H1 (cell line): Measurements from ENCODE around the gene PTPRJ. TPM values are rescaled to one million over a fixed set of nuclear protein-coding genes. Genes with fewer than 3 reads are reported as not detected.

Experiments
- EGR1 ChIP-seq: IDR thresholded peaks from 2 replicates; pipeline ENCODE4 v1.6.1; 2011; ENCODE audit warnings: low read depth, low read length, borderline replicate concordance
- RFX5 ChIP-seq: IDR thresholded peaks from 2 replicates; pipeline ENCODE4 v1.6.1; 2011; ENCODE audit warnings: low read depth, low read length, improper control_type of control experiment, borderline replicate concordance
- RNF2 ChIP-seq: fragments of 200-900, 300-1000 bp; sonication (generic); IDR thresholded peaks from 2 replicates; pipeline ENCODE4 v1.7.1; 2016; ENCODE audit warnings: borderline replicate concordance, low read depth, mild to moderate bottlenecking, antibody characterized with exemption, low read length; ENCODE audit not compliant: poor library complexity, severe bottlenecking; ENCODE audit errors: missing control alignments
- RXRA ChIP-seq: IDR thresholded peaks from 2 replicates; pipeline ENCODE4 v1.6.1; 2011; ENCODE audit warnings: low read depth, mild to moderate bottlenecking, low read length, moderate library complexity; ENCODE audit not compliant: insufficient read depth
- SAP30 ChIP-seq: fragments of 300-600 bp; sonication (generic); IDR thresholded peaks from 2 replicates; pipeline ENCODE4 v1.7.1; 2012; ENCODE audit warnings: low read length, moderate library complexity, mild to moderate bottlenecking, inconsistent platforms; ENCODE audit not compliant: insufficient read depth, insufficient replicate concordance
- SIX5 ChIP-seq: IDR thresholded peaks from 2 replicates; pipeline ENCODE4 v1.6.1; 2011; ENCODE audit warnings: mild to moderate bottlenecking, low read depth, low read length
- SP2 ChIP-seq: IDR thresholded peaks from 2 replicates; pipeline ENCODE4 v1.6.1; 2012; ENCODE audit warnings: mild to moderate bottlenecking, low read length, inconsistent platforms
- polyA plus RNA-seq, 7 experiments: library from polyadenylated mRNA; depleted of rRNA in 3 of 7; stranded (reverse) in 5 of 7; unstranded in 2 of 7; fragments of >200 nt in 5 of 7; fragments of 200-250 nt in 2 of 7; gene quantifications; 1 replicate in 5 of 7; 2 replicates in 1 of 7; 4 replicates in 1 of 7; pipeline versions ENCODE4 v1.2.1 to v1.2.3, GENCODE V29; 2011 to 2013; ENCODE audit warnings: missing spikeins in 2 of 7, mixed read lengths in 2 of 7
- total RNA-seq: library from RNA; stranded (reverse); fragmentation: NEBNext Ultra II Directional; extraction: Animal tissue kit (Norgen Biotek cat#: 25700); gene quantifications from 2 replicates; pipeline ENCODE4 v1.2.1, GENCODE V29; 2021
- TF ChIP-seq, protein P1 (sequence below), 3 experiments: IDR thresholded peaks; 1 replicate in 2 of 3; 2 replicates in 1 of 3; pipeline versions ENCODE4 v1.5.1 to v1.6.1; 2011; ENCODE audit warnings: low read length in 3 of 3, mild to moderate bottlenecking in 3 of 3, inconsistent platforms in 2 of 3, low read depth in 1 of 3, moderate library complexity in 1 of 3; ENCODE audit not compliant: insufficient read depth in 1 of 3; ENCODE audit errors: control extremely low read depth in 1 of 3

PTPRJ gene
- total and polyA plus RNA-seq, 2 of the 8 experiments (the other 6 are each of a cell fraction or from before 2014, with no cell fraction given), result 4.4 to 22.6 TPM

DNA sequence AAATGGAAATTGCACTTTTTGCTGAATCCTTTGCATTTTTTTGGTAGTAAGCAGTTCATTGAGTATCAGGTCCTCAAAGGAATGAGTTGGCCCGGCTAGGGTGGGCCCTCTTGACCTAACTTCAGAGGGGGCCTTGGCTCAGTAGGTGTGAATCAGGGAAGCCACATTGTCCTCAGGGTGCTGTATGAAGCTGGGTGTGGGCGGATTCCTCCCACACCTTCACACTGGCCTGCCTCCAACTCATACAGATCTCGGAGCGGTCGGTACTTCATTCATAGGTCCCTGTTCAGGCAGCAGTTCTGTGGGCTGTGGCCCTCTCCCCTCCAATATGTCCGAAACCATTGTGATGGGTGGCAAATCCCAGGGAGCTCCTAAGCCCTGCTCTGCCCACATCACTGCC is 188.9 kb downstream of the PTPRJ start (continued):
- TF ChIP-seq, protein P1, sequence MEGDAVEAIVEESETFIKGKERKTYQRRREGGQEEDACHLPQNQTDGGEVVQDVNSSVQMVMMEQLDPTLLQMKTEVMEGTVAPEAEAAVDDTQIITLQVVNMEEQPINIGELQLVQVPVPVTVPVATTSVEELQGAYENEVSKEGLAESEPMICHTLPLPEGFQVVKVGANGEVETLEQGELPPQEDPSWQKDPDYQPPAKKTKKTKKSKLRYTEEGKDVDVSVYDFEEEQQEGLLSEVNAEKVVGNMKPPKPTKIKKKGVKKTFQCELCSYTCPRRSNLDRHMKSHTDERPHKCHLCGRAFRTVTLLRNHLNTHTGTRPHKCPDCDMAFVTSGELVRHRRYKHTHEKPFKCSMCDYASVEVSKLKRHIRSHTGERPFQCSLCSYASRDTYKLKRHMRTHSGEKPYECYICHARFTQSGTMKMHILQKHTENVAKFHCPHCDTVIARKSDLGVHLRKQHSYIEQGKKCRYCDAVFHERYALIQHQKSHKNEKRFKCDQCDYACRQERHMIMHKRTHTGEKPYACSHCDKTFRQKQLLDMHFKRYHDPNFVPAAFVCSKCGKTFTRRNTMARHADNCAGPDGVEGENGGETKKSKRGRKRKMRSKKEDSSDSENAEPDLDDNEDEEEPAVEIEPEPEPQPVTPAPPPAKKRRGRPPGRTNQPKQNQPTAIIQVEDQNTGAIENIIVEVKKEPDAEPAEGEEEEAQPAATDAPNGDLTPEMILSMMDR (IDR thresholded peaks at IDR 0.05; ENCODE audit: control extremely low read depth in 1 of 3, insufficient read depth in 1 of 3, low read depth in 1 of 3, low read length in 3 of 3), result no peak
- no peak for TF ChIP-seq SP2
- TF ChIP-seq RFX5, result no peak
- TF ChIP-seq EGR1, result no peak
- no peak for TF ChIP-seq RXRA
- no peak for TF ChIP-seq SIX5
- TF ChIP-seq SAP30, result no peak
- no peak for TF ChIP-seq RNF2
